BLaER1 (cell line): ENCODE results near the gene GLUL.

ENCODE experiments used
- H3K27ac ChIP-seq: shearing (Covaris generic); formaldehyde crosslinking; 2 replicates; pipeline ENCODE4 v1.8.1; 2022
- H3K27me3 ChIP-seq: shearing (Covaris generic); formaldehyde crosslinking; 2 replicates; pipeline ENCODE4 v1.8.1; 2022
- H3K36me3 ChIP-seq: shearing (Covaris generic); formaldehyde crosslinking; 2 replicates; pipeline ENCODE4 v1.8.1; 2022
- H3K4me1 ChIP-seq: shearing (Covaris generic); formaldehyde crosslinking; 2 replicates; pipeline ENCODE4 v1.8.1; 2022
- H3K4me2 ChIP-seq: shearing (Covaris generic); formaldehyde crosslinking; 2 replicates; pipeline ENCODE4 v1.8.1; 2022
- H3K4me3 ChIP-seq: shearing (Covaris generic); formaldehyde crosslinking; 2 replicates; pipeline ENCODE4 v1.8.1; 2022
- H3K9ac ChIP-seq: shearing (Covaris generic); formaldehyde crosslinking; 2 replicates; pipeline ENCODE4 v1.8.1; 2022
- H3K9me3 ChIP-seq: shearing (Covaris generic); formaldehyde crosslinking; 2 replicates; pipeline ENCODE4 v1.8.1; 2022
- H4K20me1 ChIP-seq: shearing (Covaris generic); formaldehyde crosslinking; 2 replicates; pipeline ENCODE4 v1.8.1; 2022
- Cebpa-rat ChIP-seq: shearing (Covaris generic); IDR thresholded peaks from 2 replicates; pipeline ENCODE4 v1.8.1; 2022

Gene GLUL

GRCh38 chr1:182332261-182333060 lies 59.1 kb downstream of the GLUL start:
- TF ChIP-seq Cebpa-rat = no peak
- H3K4me2 ChIP-seq = no peak overlapping the region
- no peak overlapping the region for H3K9ac ChIP-seq

More at GRCh38 chr1:182332261-182333060, 59.1 kb downstream of the GLUL start:
- H3K27ac ChIP-seq = no peak overlapping the region
- H4K20me1 ChIP-seq = no peaks in the 10 kb centered on the region
- H3K36me3 ChIP-seq = no peaks in the 10 kb centered on the region
- no peaks in the 10 kb centered on the region for H3K27me3 ChIP-seq
- H3K9me3 ChIP-seq = peaks cover 3% of the 10 kb centered on the region; the same call in 1 of the 2 replicates
- no peak overlapping the region for H3K4me3 ChIP-seq
- peaks cover 10% of the 10 kb centered on the region for H3K4me1 ChIP-seq
